Activated CD8-positive, alpha-beta T cell treated with anti-CD3 and anti-CD28 coated beads for 36 hours (primary cell): ENCODE results near the gene GPR152. TPM values are rescaled to one million over a fixed set of nuclear protein-coding genes. Genes with fewer than 3 reads are reported as not detected.
A peak's percentile ranks its signal among the peaks of the same experiment; 100 is the strongest.
"Not testable (repeated sequence)": the region's sequence is repeated elsewhere in the genome, so short reads cannot be mapped to it uniquely, and the experiment has no call there.

Source experiments
- ATAC-seq: fragments of 200-7000 bp; cut with Tn5 transposase; one replicate; pipeline ENCODE4 v1.10.0; 2021; ENCODE audit warnings: mild to moderate bottlenecking, moderate library complexity
- CTCF ChIA-PET: fragments of 350-600 bp; sonication (Branson Sonifier 250); formaldehyde crosslinking; loops from one replicate; lab custom pipeline; 2021; ENCODE audit warnings: antibody characterized with exemption; lab: Charles Lee
- POLR2A ChIA-PET: fragments of 350-600 bp; sonication (Branson Sonifier 250); formaldehyde crosslinking; loops from one replicate; lab custom pipeline; 2021; ENCODE audit warnings: antibody characterized with exemption; lab: Charles Lee
- DNase-seq: peaks from one replicate; pipeline ENCODE4 v3.0.0-alpha.2; 2020
- H3K27ac Mint-ChIP-seq: one replicate; pipeline ENCODE4 v1.8.0; 2021; ENCODE audit warnings: mild to moderate bottlenecking, mixed read lengths
- H3K27me3 Mint-ChIP-seq: one replicate; pipeline ENCODE4 v1.8.0; 2021; ENCODE audit warnings: mixed read lengths
- H3K36me3 Mint-ChIP-seq: one replicate; pipeline ENCODE4 v1.8.0; 2021; ENCODE audit warnings: low read depth, mixed read lengths
- H3K4me1 Mint-ChIP-seq: one replicate; pipeline ENCODE4 v1.8.0; 2021; ENCODE audit warnings: low read depth, mixed read lengths
- H3K4me3 Mint-ChIP-seq: one replicate; pipeline ENCODE4 v1.8.0; 2021; ENCODE audit warnings: mild to moderate bottlenecking, moderate library complexity, mixed read lengths
- H3K9me3 Mint-ChIP-seq: one replicate; pipeline ENCODE4 v1.8.0; 2021; ENCODE audit warnings: mixed read lengths
- intact Hi-C: fragments of 100-400 bp; cut with micrococcal nuclease; formaldehyde crosslinking; loops from one replicate; pipeline ENCODE4 v1.10.0; 2022
- total RNA-seq, 2 experiments: library from RNA; stranded (reverse); gene quantifications; one replicate each; pipeline ENCODE4 v1.2.3, GENCODE V29; 2021
- TF ChIP-seq, protein P1 (sequence below): fragments of 200-600 bp; IDR thresholded peaks from one replicate; pipeline ENCODE4 v1.8.0; 2022; ENCODE audit warnings: antibody characterized with exemption, mild to moderate bottlenecking

GPR152 gene
- total RNA-seq, 2 experiments from 2014 or later, result not detected

DNA sequence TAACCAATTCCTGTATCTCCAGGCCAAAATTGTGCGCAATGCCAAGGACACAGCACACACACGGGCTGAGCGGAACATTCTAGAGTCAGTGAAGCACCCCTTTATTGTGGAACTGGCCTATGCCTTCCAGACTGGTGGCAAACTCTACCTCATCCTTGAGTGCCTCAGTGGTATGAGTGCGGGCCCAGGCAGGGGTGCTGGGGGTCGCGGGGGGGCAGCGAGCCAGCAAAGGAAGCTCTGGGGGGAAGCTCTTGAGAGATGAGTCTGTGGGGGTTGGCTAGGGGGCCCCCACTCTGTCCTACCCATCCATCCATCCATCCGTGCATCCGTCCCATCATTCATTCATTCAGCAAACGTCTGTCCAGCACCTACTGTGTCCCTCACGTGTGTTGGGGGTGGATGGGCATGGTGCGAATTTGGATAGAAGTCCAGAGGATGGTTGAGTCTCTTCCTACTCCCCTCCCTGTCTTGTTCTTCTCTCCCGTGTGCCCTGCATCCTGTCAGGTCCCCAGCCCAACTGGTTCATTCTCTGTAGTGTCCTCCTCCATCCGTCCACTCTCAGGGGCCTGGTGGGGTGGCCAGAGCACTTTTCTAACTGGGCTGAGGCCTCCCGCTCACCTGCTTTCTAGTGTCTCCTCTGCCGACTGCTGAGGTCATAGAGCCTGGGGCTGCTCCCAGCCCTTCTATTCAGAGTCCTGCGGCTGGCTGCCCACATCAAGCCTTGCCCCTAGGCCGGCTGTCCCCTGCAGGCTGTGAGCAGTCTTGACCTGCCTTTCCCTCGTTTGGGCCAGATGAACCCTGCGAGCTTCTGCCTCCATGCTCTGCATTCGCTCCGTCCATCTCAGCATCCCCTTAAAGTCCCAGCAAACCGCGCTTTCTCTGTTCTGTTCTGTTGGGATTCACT lies 20.9 kb downstream of the GPR152 start:
- Mint-ChIP-seq H3K36me3 (peaks cover 36% of the 10 kb centered on the region), H3K27me3 (no peaks in the 10 kb centered on the region)

DNA sequence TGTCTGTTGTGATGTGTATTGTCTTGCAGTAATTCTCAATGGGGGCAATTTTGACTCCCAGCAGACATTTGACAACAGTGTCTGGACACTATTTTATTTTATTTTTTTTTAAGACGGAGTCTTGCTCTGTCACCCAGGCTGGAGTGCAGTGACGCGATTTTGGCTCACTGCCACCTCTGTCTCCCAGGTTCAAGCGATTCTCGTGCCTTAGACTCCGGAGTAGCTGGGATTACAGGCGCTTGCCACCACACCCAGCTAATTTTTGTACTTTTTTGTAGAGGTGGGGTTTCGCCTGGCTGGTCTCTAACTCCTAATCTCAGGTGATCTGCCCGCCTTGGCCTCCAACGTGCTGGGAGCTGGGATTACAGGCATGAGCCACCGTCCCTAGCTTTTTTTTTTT lies 22.8 kb downstream of the GPR152 start:
- peaks cover 35% of the 10 kb centered on the region for H3K4me1 Mint-ChIP-seq
- peak overlapping the region; percentile 34 for H3K27ac Mint-ChIP-seq
- peak overlapping the region; percentile 94 for H3K4me3 Mint-ChIP-seq
- TF ChIP-seq, protein P1, sequence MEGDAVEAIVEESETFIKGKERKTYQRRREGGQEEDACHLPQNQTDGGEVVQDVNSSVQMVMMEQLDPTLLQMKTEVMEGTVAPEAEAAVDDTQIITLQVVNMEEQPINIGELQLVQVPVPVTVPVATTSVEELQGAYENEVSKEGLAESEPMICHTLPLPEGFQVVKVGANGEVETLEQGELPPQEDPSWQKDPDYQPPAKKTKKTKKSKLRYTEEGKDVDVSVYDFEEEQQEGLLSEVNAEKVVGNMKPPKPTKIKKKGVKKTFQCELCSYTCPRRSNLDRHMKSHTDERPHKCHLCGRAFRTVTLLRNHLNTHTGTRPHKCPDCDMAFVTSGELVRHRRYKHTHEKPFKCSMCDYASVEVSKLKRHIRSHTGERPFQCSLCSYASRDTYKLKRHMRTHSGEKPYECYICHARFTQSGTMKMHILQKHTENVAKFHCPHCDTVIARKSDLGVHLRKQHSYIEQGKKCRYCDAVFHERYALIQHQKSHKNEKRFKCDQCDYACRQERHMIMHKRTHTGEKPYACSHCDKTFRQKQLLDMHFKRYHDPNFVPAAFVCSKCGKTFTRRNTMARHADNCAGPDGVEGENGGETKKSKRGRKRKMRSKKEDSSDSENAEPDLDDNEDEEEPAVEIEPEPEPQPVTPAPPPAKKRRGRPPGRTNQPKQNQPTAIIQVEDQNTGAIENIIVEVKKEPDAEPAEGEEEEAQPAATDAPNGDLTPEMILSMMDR, result no peak
- peaks cover 20% of the 10 kb centered on the region for H3K36me3 Mint-ChIP-seq
- ATAC-seq, result no peak
- no peak for DNase-seq
- H3K9me3 Mint-ChIP-seq, result no peaks in the 10 kb centered on the region
- ChIA-PET POLR2A (interaction anchor here (0.9 to 2.1 kb wide), 4 partner anchors 9 to 38 kb away, joined by 3 to 8 read pairs (median 4); partner anchors contain the start of gene RAD9A), CTCF (interaction anchor here (1.2 kb wide), 1 partner anchor 9 kb away, joined by 3 read pairs; no protein-coding TSS in a partner anchor)
- intact Hi-C loops, result no loop called here
- H3K27me3 Mint-ChIP-seq, result no peaks in the 10 kb centered on the region

More for the DNA sequence above, 20.9 kb downstream of the GPR152 start:
- Mint-ChIP-seq H3K4me1 (peaks cover 43% of the 10 kb centered on the region), H3K9me3 (no peaks in the 10 kb centered on the region), H3K4me3 (no peak overlapping the region), H3K27ac (peak overlapping the region; percentile 30)
- intact Hi-C loops, result no loop called here
- no peak for DNase-seq
- ChIA-PET POLR2A (interaction anchor here (0.7 to 10.8 kb wide), 6 partner anchors 11 to 53 kb away, joined by 3 to 178 read pairs (median 68); partner anchors contain the start of genes PPP1CA, RAD9A, TBC1D10C and TMEM134), CTCF (no interaction called here)
- no peak for ATAC-seq
- TF ChIP-seq, protein P1, result no peak

DNA sequence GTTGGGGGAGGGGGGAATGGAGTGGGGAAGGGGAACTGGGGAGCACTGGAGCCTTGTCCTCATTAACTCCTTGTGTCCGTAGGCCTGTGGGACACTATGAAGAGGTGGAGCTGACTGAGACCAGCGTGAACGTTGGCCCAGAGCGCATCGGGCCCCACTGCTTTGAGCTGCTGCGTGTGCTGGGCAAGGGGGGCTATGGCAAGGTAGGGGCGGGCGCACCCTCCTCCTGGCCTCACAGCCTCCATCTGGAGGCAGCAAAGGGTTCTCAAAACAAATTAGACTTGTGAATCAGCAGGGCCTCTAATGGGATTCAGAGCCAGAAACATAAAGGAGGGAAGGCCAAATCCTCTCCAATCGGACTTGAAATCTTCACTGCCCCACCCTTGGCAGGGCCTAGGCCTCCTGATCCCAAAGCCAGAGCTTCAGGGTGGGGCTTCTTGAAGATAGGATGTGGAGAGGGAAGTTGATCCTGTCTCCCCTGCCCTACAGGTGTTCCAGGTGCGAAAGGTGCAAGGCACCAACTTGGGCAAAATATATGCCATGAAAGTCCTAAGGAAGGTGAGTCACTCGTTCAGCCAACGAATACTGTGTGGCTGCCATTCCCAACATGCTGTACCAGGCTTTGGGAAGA lies 23.4 kb downstream of the GPR152 start:
- ATAC-seq, result no peak
- H3K4me1 Mint-ChIP-seq, result peaks cover 30% of the 10 kb centered on the region
- peak overlapping the region; percentile 94 for H3K4me3 Mint-ChIP-seq
- H3K27me3 Mint-ChIP-seq, result no peaks in the 10 kb centered on the region
- peak; percentile 17 for DNase-seq
- intact Hi-C loops, result no loop called here
- H3K36me3 Mint-ChIP-seq, result peaks cover 16% of the 10 kb centered on the region
- ChIA-PET POLR2A (interaction anchor here (0.9 to 2.6 kb wide), 11 partner anchors 8 to 38 kb away, joined by 3 to 27 read pairs (median 5); partner anchors contain the start of genes CORO1B, PPP1CA, PTPRCAP and RAD9A), CTCF (interaction anchor here (1.2 kb wide), 1 partner anchor 9 kb away, joined by 3 read pairs; no protein-coding TSS in a partner anchor)
- TF ChIP-seq, protein P1, result no peak
- H3K27ac Mint-ChIP-seq, result peak overlapping the region; percentile 96
- H3K9me3 Mint-ChIP-seq, result no peaks in the 10 kb centered on the region

DNA sequence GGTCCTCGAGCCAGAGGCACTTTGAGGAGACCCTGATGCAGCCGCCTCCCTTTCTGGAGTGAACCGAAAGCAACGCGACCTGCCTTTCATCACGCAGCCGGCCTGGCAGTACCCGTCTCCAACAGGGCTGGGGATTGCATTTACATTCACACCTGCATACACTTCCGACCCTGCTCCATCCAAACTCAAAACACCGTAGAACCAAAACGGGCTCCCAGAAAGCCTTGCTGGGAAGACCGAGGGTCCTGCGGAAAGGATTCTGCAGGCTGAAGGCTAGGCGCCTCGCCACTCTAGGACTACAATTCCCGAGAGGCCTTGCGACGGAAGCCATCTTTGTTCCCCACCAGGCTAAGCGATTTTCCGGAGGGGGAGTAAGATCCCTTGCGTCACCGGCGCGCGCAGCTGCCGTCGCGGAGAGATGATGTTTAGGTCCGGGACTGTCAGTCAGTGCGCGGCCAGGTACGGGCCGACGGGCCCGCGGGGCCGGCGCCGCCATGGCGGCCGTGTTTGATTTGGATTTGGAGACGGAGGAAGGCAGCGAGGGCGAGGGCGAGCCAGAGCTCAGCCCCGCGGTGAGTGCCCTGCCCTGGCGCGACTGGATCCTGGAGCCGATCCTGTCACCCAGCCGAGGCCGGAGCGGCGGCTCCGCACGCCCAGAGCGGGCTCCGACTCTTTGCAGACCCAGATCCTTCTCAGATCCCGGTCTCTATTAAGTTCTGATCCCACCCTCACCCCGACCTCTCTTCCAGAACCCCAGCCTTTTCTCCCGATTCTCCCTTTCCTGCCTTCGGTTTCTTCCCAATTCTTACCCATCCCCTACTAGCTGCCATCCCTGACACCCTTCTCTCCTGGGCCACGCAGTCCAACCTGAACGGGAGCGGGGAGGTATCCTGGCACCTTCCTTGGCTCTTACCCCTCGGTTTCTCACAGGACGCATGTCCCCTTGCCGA lies 24.2 kb downstream of the GPR152 start, which contains the start of gene RPS6KB2:
RPS6KB2 (plus strand) TSS at position 443 of the 950 bp plus-strand sequence; CDS start at position 495, 52 bp downstream.
- ChIA-PET POLR2A (interaction anchor here (1.0 to 2.6 kb wide), 14 partner anchors 7 to 188 kb away, joined by 3 to 27 read pairs (median 5); partner anchors contain the start of genes CORO1B, PPP1CA, PTPRCAP and RAD9A), CTCF (interaction anchor here (1.1 to 1.7 kb wide), 3 partner anchors 10 to 26 kb away, joined by 3 to 6 read pairs (median 4); partner anchors contain the start of gene PPP1CA)
- Mint-ChIP-seq H3K36me3 (peaks cover 11% of the 10 kb centered on the region), H3K4me3 (peak within 1 kb of the TSS; percentile 94), H3K27ac (peak within 1 kb of the TSS; percentile 96), H3K9me3 (no peaks in the 10 kb centered on the region), H3K27me3 (no peaks in the 10 kb centered on the region), H3K4me1 (peaks cover 22% of the 10 kb centered on the region)
- intact Hi-C loops, result no loop called here
- ATAC-seq (peak; percentile 81), DNase-seq (peak; percentile 100)
- TF ChIP-seq, protein P1, result no peak

DNA sequence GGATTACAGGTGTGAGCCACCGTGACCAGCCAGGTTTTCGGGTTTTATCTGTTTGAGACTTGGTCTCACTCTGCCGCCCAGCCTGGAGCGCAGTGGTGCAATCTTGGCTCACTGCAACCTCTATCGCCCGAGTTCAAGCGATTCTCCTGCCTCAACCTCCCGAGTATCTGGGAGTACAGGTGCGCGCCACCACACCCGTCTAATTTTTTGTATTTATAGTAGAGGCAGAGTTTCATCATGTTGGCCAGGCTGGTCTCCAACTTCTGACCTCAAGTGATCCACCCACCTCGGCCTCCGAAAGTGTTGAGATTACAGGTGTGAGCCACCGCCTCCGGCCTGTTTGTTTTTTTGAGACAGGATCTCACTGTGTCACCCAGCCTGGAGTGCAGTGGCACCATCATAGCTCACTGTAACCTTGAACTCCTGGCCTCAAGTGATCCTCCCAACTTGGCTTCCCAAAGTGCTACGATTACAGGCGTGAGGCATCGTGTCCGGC lies 25.1 kb downstream of the GPR152 start:
- H3K9me3 Mint-ChIP-seq, H3K27me3 Mint-ChIP-seq, ATAC-seq, intact Hi-C loops, H3K36me3 Mint-ChIP-seq: not testable (repeated sequence)
- peak overlapping the region; percentile 96 for H3K27ac Mint-ChIP-seq
- POLR2A ChIA-PET, result interaction anchor here (1.0 to 2.6 kb wide), 7 partner anchors 8 to 187 kb away, joined by 3 to 27 read pairs (median 5); partner anchors contain the start of gene PTPRCAP
- H3K4me1 Mint-ChIP-seq, result peaks cover 22% of the 10 kb centered on the region
- CTCF ChIA-PET, result interaction anchor here (1.7 kb wide), 1 partner anchor 26 kb away, joined by 6 read pairs; the partner anchor contains the start of gene PPP1CA
- H3K4me3 Mint-ChIP-seq, result peak overlapping the region; percentile 94
- DNase-seq, result peak; percentile 63
